MM.1S (cell line): ENCODE data around the gene CCDC187.

Experiments
- DNase-seq: peaks from one replicate; pipeline ENCODE4 v3.0.0-alpha.2; 2015
- H2AFZ ChIP-seq: fragments of 300-600 bp; sonication (generic); 2 replicates; pipeline ENCODE4 v1.6.0; 2016; ENCODE audit warnings: antibody characterized with exemption, low read length
- H3F3A ChIP-seq: fragments of 300-600 bp; sonication (generic); 2 replicates; pipeline ENCODE4 v1.6.1; 2016; ENCODE audit warnings: mild to moderate bottlenecking, antibody characterized with exemption, low read length, moderate library complexity, mixed read lengths; ENCODE audit not compliant: insufficient read depth
- H3K27ac ChIP-seq: fragments of 300-600 bp; sonication (generic); 2 replicates; pipeline ENCODE4 v1.5.1; 2016; ENCODE audit warnings: mild to moderate bottlenecking, low read length
- H3K27me3 ChIP-seq: fragments of 300-600 bp; sonication (generic); replicated peaks from 2 replicates; pipeline ENCODE4 v1.6.0; 2016; ENCODE audit warnings: low read length; ENCODE audit not compliant: insufficient read depth
- H3K36me3 ChIP-seq: fragments of 300-600 bp; sonication (generic); replicated peaks from 2 replicates; pipeline ENCODE4 v1.6.1; 2016; ENCODE audit warnings: mild to moderate bottlenecking, low read length, mixed read lengths; ENCODE audit not compliant: insufficient read depth
- H3K4me1 ChIP-seq: fragments of 300-600 bp; sonication (generic); 2 replicates; pipeline ENCODE4 v1.6.1; 2016; ENCODE audit warnings: low read length, mixed read lengths
- H3K4me2 ChIP-seq: fragments of 300-600 bp; sonication (generic); 2 replicates; pipeline ENCODE4 v1.6.0; 2016; ENCODE audit warnings: low read depth, low read length
- H3K4me3 ChIP-seq: fragments of 300-600 bp; sonication (generic); 2 replicates; pipeline ENCODE4 v1.5.1; 2016; ENCODE audit warnings: low read length, mixed read lengths
- H3K79me2 ChIP-seq: fragments of 300-600 bp; sonication (generic); 2 replicates; pipeline ENCODE4 v1.6.1; 2016; ENCODE audit warnings: mixed run types, low read length, mixed read lengths
- H3K9ac ChIP-seq: fragments of 300-600 bp; sonication (generic); 2 replicates; pipeline ENCODE4 v1.6.1; 2016; ENCODE audit warnings: low read length, mixed read lengths
- H3K9me2 ChIP-seq: fragments of 300-600 bp; sonication (generic); replicated peaks from 2 replicates; pipeline ENCODE4 v1.6.1; 2016; ENCODE audit warnings: mild to moderate bottlenecking, low read length, mixed read lengths; ENCODE audit not compliant: insufficient read depth
- H3K9me3 ChIP-seq: fragments of 300-600 bp; sonication (generic); replicated peaks from 2 replicates; pipeline ENCODE4 v1.6.1; 2016; ENCODE audit warnings: mild to moderate bottlenecking, low read length, mixed read lengths; ENCODE audit not compliant: insufficient read depth
- H4K20me1 ChIP-seq: fragments of 300-600 bp; sonication (generic); 2 replicates; pipeline ENCODE4 v1.6.1; 2016; ENCODE audit warnings: mild to moderate bottlenecking, low read length, moderate library complexity, mixed read lengths; ENCODE audit not compliant: insufficient read depth
- CTCF ChIP-seq: fragments of 300-600 bp; sonication (generic); IDR thresholded peaks from 2 replicates; pipeline ENCODE4 v1.5.1; 2016; ENCODE audit warnings: antibody characterized with exemption, low read length, mixed read lengths
- EZH2 ChIP-seq: fragments of 300-600 bp; sonication (generic); optimal IDR thresholded peaks from 2 replicates; pipeline ENCODE3; 2017; ENCODE audit warnings: low read depth, mild to moderate bottlenecking, antibody characterized with exemption, low read length, mixed read lengths
- EZH2phosphoT487 ChIP-seq: fragments of 300-600 bp; sonication (generic); IDR thresholded peaks from 2 replicates; pipeline ENCODE4 v1.6.1; 2018; ENCODE audit warnings: antibody characterized with exemption, low read length

The CCDC187 gene

GRCh38 chr9:136225748-136226679 lies 77.9 kb downstream of the CCDC187 start:
- Histone ChIP-seq H3K4me3 (no peak overlapping the region), H3K27me3 (no peaks in the 10 kb centered on the region), H3K79me2 (peaks cover 70% of the 10 kb centered on the region), H3K4me2 (no peak overlapping the region), H3K27ac (no peak overlapping the region), H3K4me1 (no peaks in the 10 kb centered on the region), H3F3A (no peaks in the 10 kb centered on the region), H4K20me1 (peaks cover 5% of the 10 kb centered on the region; the same call in 1 of the 2 replicates), H3K9me3 (no peaks in the 10 kb centered on the region), H3K9me2 (no peaks in the 10 kb centered on the region), H2AFZ (no peak overlapping the region), H3K36me3 (no peaks in the 10 kb centered on the region; the same call in 1 of the 2 replicates), H3K9ac (no peak overlapping the region)
- peak; percentile 62 for DNase-seq
- TF ChIP-seq CTCF (peak; percentile 85), EZH2 (no peak)

DNA sequence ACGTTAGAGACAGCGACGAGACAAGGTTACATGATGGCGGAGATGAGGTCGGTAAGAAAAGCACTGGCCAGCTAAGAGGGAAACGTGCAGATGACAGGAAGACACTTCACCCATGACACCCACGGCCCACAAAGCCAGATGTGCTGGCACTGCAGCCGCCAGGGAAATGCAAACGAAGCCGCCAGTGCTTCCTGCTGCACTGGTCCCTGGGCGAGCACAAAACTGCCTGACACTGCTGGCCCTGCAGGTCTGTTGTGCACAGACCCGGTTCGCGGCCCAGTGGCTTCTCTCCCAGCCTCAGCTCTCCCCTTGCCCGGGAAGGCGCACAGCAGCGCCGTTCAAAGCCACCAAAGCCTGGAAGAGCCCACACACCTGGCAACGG lies 78.5 kb downstream of the CCDC187 start:
- no peaks in the 10 kb centered on the region for H3K4me1 ChIP-seq
- no peak overlapping the region for H3K4me2 ChIP-seq
- no peak overlapping the region for H2AFZ ChIP-seq
- H3K4me3 ChIP-seq = no peak overlapping the region
- no peaks in the 10 kb centered on the region for H3K27me3 ChIP-seq
- no peak overlapping the region for H3K27ac ChIP-seq
- H3K9ac ChIP-seq = no peak overlapping the region
- peaks cover 5% of the 10 kb centered on the region; the same call in 1 of the 2 replicates for H4K20me1 ChIP-seq
- H3K9me3 ChIP-seq = no peaks in the 10 kb centered on the region
- no peaks in the 10 kb centered on the region for H3F3A ChIP-seq
- no peaks in the 10 kb centered on the region; the same call in 1 of the 2 replicates for H3K36me3 ChIP-seq
- H3K9me2 ChIP-seq = no peaks in the 10 kb centered on the region
- peaks cover 63% of the 10 kb centered on the region for H3K79me2 ChIP-seq
- no peak for DNase-seq
- TF ChIP-seq CTCF (no peak), EZH2 (no peak), EZH2phosphoT487 (no peak)

DNA sequence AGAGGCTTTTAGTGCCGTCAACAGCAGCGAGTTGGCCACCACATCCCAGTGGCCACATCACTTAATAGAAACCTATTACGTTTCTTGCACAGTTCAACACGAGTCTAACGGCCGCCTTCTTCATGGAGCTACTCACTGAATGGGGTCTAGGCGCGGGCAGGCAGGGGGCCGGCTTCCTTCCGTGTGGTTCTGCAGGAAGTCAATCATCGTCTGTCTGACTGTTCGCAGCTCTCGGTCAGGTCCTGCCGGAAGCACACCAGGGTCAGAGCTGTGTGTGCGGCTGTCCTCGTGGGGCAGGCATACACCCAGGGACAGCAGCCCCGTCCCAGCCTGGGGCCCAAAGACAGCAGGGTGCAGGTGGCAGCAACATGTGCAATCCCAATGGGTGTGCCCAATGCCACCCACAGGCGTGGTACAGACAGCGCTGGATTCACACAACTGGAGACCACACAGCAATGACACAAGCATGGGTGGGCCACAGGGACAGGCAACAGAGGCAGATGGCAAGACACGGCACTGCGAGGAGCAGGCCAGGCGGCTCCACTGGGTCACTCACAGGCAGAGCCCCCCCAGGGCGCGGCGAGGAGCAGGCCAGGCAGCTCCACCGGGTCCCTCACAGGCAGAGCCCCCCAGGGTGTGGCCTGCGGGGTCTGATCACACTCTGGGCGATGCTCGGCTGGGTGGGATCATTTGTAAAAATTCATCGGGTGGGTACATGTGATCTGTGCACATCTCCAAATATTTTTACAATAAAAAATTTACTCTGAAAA lies 79.8 kb downstream of the CCDC187 start:
- Histone ChIP-seq H3K9me2 (no peaks in the 10 kb centered on the region), H3K79me2 (peaks cover 53% of the 10 kb centered on the region), H3K27ac (no peak overlapping the region), H3K27me3 (no peaks in the 10 kb centered on the region), H3K9me3 (no peaks in the 10 kb centered on the region), H3K36me3 (no peaks in the 10 kb centered on the region; the same call in 1 of the 2 replicates), H3K4me3 (no peak overlapping the region), H3K4me1 (no peaks in the 10 kb centered on the region), H2AFZ (no peak overlapping the region), H3K4me2 (no peak overlapping the region), H3F3A (no peaks in the 10 kb centered on the region), H3K9ac (no peak overlapping the region), H4K20me1 (peaks cover 5% of the 10 kb centered on the region; the same call in 1 of the 2 replicates)
- TF ChIP-seq EZH2 (no peak), CTCF (no peak), EZH2phosphoT487 (no peak)
- no peak for DNase-seq
